GM12878 (cell line): ENCODE data around the gene NIPA2. TPM values are rescaled to one million over a fixed set of nuclear protein-coding genes. Genes with fewer than 3 reads are reported as not detected.

Source experiments
- ATAC-seq: fragments of 200-7000 bp; cut with Tn5 transposase; 3 replicates; pipeline ENCODE4 v1.9.1; 2020; ENCODE audit warnings: mild to moderate bottlenecking, moderate library complexity
- BruUV-seq: library from RNA; stranded (reverse); fragments of 400-500 nt; replicated peaks from 2 replicates; lab custom pipeline; 2021; lab: Mats Ljungman, UMichigan
- CTCF ChIA-PET: fragments of 300-600 bp; sonication (Branson Sonifier 250); formaldehyde crosslinking; extraction: SDS; loops from one replicate; lab custom pipeline; 2021; ENCODE audit warnings: inconsistent platforms; lab: Yijun Ruan, JAX
- POLR2A ChIA-PET: fragments of 350-600 bp; formaldehyde crosslinking; extraction: SDS; loops from one replicate; lab custom pipeline; 2021; ENCODE audit warnings: inconsistent platforms; lab: Charles Lee
- RAD21 ChIA-PET: fragments of 300-600 bp; sonication (Branson Sonifier 250); formaldehyde crosslinking; loops from one replicate; lab custom pipeline; 2023; ENCODE audit warnings: antibody characterized with exemption; ENCODE audit not compliant: unreplicated experiment; lab: Charles Lee
- SMC1A ChIA-PET: fragments of 300-600 bp; sonication (Branson Sonifier 250); formaldehyde crosslinking; loops from one replicate; lab custom pipeline; 2023; ENCODE audit not compliant: unreplicated experiment, uncharacterized antibody; lab: Charles Lee
- DNase-seq: peaks from one replicate; pipeline ENCODE4 v3.0.0-alpha.2; 2011; ENCODE audit warnings: low read depth, low spot score
- FAIRE-seq: peaks from 3 replicates; lab custom pipeline; 2011; peaks lifted over from hg19 to GRCh38; lab: Jason Lieb, UNC
- H2AFZ ChIP-seq: 2 replicates; pipeline ENCODE4 v1.6.0; 2011; ENCODE audit warnings: low read depth, low read length, control low read depth; ENCODE audit not compliant: control insufficient read depth
- H3K27ac ChIP-seq: 2 replicates; pipeline ENCODE4 v1.5.1; 2011; ENCODE audit warnings: control low read depth; ENCODE audit not compliant: control insufficient read depth, insufficient read depth
- H3K27me3 ChIP-seq, 2 experiments: replicated peaks in 1 of 2; 2 replicates each; pipeline versions ENCODE4 v1.6.0 to v1.6.1; 2011; ENCODE audit warnings: low read length in 1 of 2; ENCODE audit not compliant: control insufficient read depth in 2 of 2, insufficient read depth in 2 of 2
- H3K36me3 ChIP-seq, 2 experiments: 2 replicates each; pipeline ENCODE4 v1.5.1; 2011; ENCODE audit warnings: low read length in 1 of 2; ENCODE audit not compliant: control insufficient read depth in 2 of 2, insufficient read depth in 2 of 2
- H3K4me1 ChIP-seq: 2 replicates; pipeline ENCODE4 v1.6.1; 2011; ENCODE audit warnings: mild to moderate bottlenecking, low read length, moderate library complexity, mixed read lengths; ENCODE audit not compliant: control insufficient read depth, insufficient read depth
- H3K4me2 ChIP-seq: 2 replicates; pipeline ENCODE4 v1.6.0; 2011; ENCODE audit warnings: control low read depth; ENCODE audit not compliant: control insufficient read depth, insufficient read depth
- H3K4me3 ChIP-seq: fragments of 200-600 bp; sonication (generic); 2 replicates; pipeline ENCODE4 v1.5.1; 2016
- H3K79me2 ChIP-seq: 2 replicates; pipeline ENCODE4 v1.6.0; 2011; ENCODE audit warnings: low read length; ENCODE audit not compliant: control insufficient read depth, insufficient read depth
- H3K9ac ChIP-seq: 2 replicates; pipeline ENCODE4 v1.8.0; 2011; ENCODE audit warnings: low read length, control low read depth, mixed read lengths; ENCODE audit not compliant: control insufficient read depth, insufficient read depth
- H3K9me3 ChIP-seq: replicated peaks from 3 replicates; pipeline ENCODE4 v1.5.1; 2011; ENCODE audit warnings: mild to moderate bottlenecking, low read length; ENCODE audit not compliant: control insufficient read depth, insufficient read depth
- H4K20me1 ChIP-seq: 2 replicates; pipeline ENCODE4 v1.6.0; 2011; ENCODE audit not compliant: control insufficient read depth, insufficient read depth
- CREB1 ChIP-seq: IDR thresholded peaks from 2 replicates; pipeline ENCODE4 v1.6.1; 2012; ENCODE audit warnings: low read depth, mild to moderate bottlenecking, inconsistent platforms
- HCFC1 ChIP-seq: fragments of 150-350 bp; IDR thresholded peaks from 2 replicates; pipeline ENCODE4 v1.6.1; 2014; ENCODE audit warnings: low read length
- IKZF2 ChIP-seq, 2 experiments: fragments of 450-650 bp; IDR thresholded peaks; 2 replicates each; pipeline ENCODE4 v1.6.1; 2017; ENCODE audit warnings: mild to moderate bottlenecking in 2 of 2, moderate library complexity in 2 of 2
- MTA3 ChIP-seq: IDR thresholded peaks from 2 replicates; pipeline ENCODE4 v1.6.1; 2012; ENCODE audit warnings: low read length, inconsistent platforms, borderline replicate concordance
- SKIL ChIP-seq: fragments of 450-650 bp; IDR thresholded peaks from 2 replicates; pipeline ENCODE4 v1.6.1; 2017; ENCODE audit warnings: mild to moderate bottlenecking, low read depth, inconsistent platforms; ENCODE audit not compliant: poor library complexity, severe bottlenecking
- SMARCA5 ChIP-seq: fragments of 450-650 bp; IDR thresholded peaks from 2 replicates; pipeline ENCODE4 v1.6.1; 2017; ENCODE audit warnings: mild to moderate bottlenecking
- SREBF2 ChIP-seq: IDR thresholded peaks from 2 replicates; pipeline ENCODE4 v1.6.1; 2012; ENCODE audit warnings: mild to moderate bottlenecking, low read length
- USF2 ChIP-seq: IDR thresholded peaks from 2 replicates; pipeline ENCODE4 v1.6.1; 2011; ENCODE audit warnings: low read depth, low read length, improper control_type of control experiment, borderline replicate concordance
- WRNIP1 ChIP-seq: IDR thresholded peaks from 2 replicates; pipeline ENCODE4 v1.6.1; 2011; ENCODE audit warnings: low read depth, low read length, improper control_type of control experiment, borderline replicate concordance
- ZNF207 ChIP-seq: fragments of 450-650 bp; IDR thresholded peaks from 2 replicates; pipeline ENCODE4 v1.6.1; 2014; ENCODE audit warnings: antibody characterized with exemption, mild to moderate bottlenecking, borderline replicate concordance
- ZNF592 ChIP-seq: fragments of 450-650 bp; IDR thresholded peaks from 2 replicates; pipeline ENCODE4 v1.6.1; 2017; ENCODE audit warnings: mild to moderate bottlenecking, moderate library complexity
- WGBS: methylation state at CpG from one replicate; pipeline ENCODE4 v1.1.6; 2016; ENCODE audit warnings: low lambda C conversion rate; ENCODE audit not compliant: insufficient replicate concordance, insufficient coverage; ENCODE audit errors: missing lambda C conversion rate; 5-methylcytosine and 5-hydroxymethylcytosine counted together
- in situ Hi-C: fragments of 300-500 bp; cut with MboI; formaldehyde crosslinking; loops from 9 replicates; pipeline ENCODE4 v1.14.3; 2018; ENCODE audit warnings: mixed read lengths
- intact Hi-C: fragments of 100-400 bp; cut with micrococcal nuclease; formaldehyde crosslinking; loops from one replicate; pipeline ENCODE4 v1.14.2; 2022; ENCODE audit not compliant: unreplicated experiment
- polyA plus RNA-seq, 11 experiments: library from polyadenylated mRNA; depleted of rRNA in 4 of 11; unstranded in 6 of 11; stranded (reverse) in 5 of 11; fragments of >200 nt; fragmentation: Nextera tagmentation in 4 of 11; fragmentation: Illumina TruSeq in 1 of 11; extraction: Ambion mirVana in 4 of 11; extraction: Trizol in 1 of 11; gene quantifications; 1 replicate in 1 of 11; 2 replicates in 10 of 11; pipeline versions ENCODE4 v1.2.1 to v1.2.3, GENCODE V29; 2011 to 2016; ENCODE audit warnings: inconsistent platforms in 2 of 11, missing spikeins in 2 of 11, low read depth in 1 of 11
- total RNA-seq, 4 experiments: library from RNA; depleted of rRNA in 3 of 4; stranded (reverse); fragments of >200 nt in 3 of 4; fragmentation: Illumina TruSeq in 1 of 4; extraction: Trizol in 1 of 4; gene quantifications; 2 replicates each; pipeline versions ENCODE4 v1.2.1 to v1.2.3, GENCODE V29; 2013 to 2021
- TF ChIP-seq, protein P1 (sequence below): IDR thresholded peaks from 2 replicates; pipeline ENCODE4 v1.6.1; 2012; ENCODE audit warnings: low read depth, low read length, improper control_type of control experiment

Gene NIPA2
- total and polyA plus RNA-seq, 10 of the 15 experiments (the other 5 are each of a cell fraction or from before 2014, with no cell fraction given), result 24.4 to 159 (median 96.5) TPM

GRCh38 chr15:22908830-22909229, 70.4 kb downstream of the NIPA2 start:
- Histone ChIP-seq H3K4me1 (no peaks in the 10 kb centered on the region), H3K27me3 (no peaks in the 10 kb centered on the region), H3K36me3 (peaks cover 4 to 9% of the 10 kb centered on the region in 2 experiments; a peak in 3 of 4 replicates), H3K27ac (no peak overlapping the region), H3K4me2 (no peak overlapping the region), H3K9me3 (no peaks in the 10 kb centered on the region), H2AFZ (no peak overlapping the region), H4K20me1 (no peaks in the 10 kb centered on the region), H3K79me2 (no peaks in the 10 kb centered on the region), H3K4me3 (no peak overlapping the region), H3K9ac (no peak overlapping the region)
- FAIRE-seq, result no peak
- TF ChIP-seq MTA3 (no peak), WRNIP1 (no peak), CREB1 (no peak), USF2 (no peak), SMARCA5 (no peak), ZNF207 (no peak), SKIL (no peak), IKZF2 (IDR thresholded peaks at IDR 0.05) (no peak), ZNF592 (no peak), SREBF2 (no peak), HCFC1 (no peak)
- TF ChIP-seq, protein P1, sequence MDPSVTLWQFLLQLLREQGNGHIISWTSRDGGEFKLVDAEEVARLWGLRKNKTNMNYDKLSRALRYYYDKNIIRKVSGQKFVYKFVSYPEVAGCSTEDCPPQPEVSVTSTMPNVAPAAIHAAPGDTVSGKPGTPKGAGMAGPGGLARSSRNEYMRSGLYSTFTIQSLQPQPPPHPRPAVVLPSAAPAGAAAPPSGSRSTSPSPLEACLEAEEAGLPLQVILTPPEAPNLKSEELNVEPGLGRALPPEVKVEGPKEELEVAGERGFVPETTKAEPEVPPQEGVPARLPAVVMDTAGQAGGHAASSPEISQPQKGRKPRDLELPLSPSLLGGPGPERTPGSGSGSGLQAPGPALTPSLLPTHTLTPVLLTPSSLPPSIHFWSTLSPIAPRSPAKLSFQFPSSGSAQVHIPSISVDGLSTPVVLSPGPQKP, result no peak
- no TSS peak for BruUV-seq
- no peak for DNase-seq
- RAD21 ChIA-PET, result no interaction called here
- intact Hi-C loops (no loop called here), in situ Hi-C loops (no loop called here)
- WGBS, result 86% methylated on average over 9 of the region's 9 CpGs
- SMC1A ChIA-PET, result no interaction called here
- POLR2A ChIA-PET, result no interaction called here
- CTCF ChIA-PET, result no interaction called here
- ATAC-seq, result no peak
